ENCODE data around the gene FRMPD1. TPM values are rescaled to one million over a fixed set of nuclear protein-coding genes. Genes with fewer than 3 reads are reported as not detected.
A peak's percentile ranks its signal among the peaks of the same experiment; 100 is the strongest.

FRMPD1 gene
- total RNA-seq, 1 experiment from 2014 or later, result 0.26 TPM

DNA sequence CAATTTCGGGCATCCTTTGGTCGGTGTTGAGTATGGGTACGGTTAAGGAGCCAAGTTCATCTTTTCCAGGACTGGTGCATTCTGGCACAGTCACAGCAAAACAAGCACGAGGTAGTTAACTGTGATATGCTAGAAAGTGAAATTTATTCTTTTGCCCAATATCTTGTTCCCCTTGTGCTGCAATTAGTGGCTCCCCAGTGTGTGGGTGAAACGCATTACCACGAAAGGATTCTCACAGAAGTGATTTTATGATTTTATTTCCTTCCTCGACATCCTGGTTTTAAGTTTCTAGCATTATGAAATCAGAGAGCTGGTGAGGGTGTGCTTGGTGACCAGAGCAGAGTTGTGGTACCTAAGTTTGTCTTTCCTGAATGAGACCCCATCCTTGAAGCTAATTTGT lies 1.5 kb downstream of the FRMPD1 start:
- TF ChIP-seq, protein P1, sequence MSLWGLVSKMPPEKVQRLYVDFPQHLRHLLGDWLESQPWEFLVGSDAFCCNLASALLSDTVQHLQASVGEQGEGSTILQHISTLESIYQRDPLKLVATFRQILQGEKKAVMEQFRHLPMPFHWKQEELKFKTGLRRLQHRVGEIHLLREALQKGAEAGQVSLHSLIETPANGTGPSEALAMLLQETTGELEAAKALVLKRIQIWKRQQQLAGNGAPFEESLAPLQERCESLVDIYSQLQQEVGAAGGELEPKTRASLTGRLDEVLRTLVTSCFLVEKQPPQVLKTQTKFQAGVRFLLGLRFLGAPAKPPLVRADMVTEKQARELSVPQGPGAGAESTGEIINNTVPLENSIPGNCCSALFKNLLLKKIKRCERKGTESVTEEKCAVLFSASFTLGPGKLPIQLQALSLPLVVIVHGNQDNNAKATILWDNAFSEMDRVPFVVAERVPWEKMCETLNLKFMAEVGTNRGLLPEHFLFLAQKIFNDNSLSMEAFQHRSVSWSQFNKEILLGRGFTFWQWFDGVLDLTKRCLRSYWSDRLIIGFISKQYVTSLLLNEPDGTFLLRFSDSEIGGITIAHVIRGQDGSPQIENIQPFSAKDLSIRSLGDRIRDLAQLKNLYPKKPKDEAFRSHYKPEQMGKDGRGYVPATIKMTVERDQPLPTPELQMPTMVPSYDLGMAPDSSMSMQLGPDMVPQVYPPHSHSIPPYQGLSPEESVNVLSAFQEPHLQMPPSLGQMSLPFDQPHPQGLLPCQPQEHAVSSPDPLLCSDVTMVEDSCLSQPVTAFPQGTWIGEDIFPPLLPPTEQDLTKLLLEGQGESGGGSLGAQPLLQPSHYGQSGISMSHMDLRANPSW (CRISPR knock-in tag; conservative IDR thresholded peaks at IDR 0.05; ENCODE audit: low read depth), result no peak
- TF ChIP-seq, protein P2, sequence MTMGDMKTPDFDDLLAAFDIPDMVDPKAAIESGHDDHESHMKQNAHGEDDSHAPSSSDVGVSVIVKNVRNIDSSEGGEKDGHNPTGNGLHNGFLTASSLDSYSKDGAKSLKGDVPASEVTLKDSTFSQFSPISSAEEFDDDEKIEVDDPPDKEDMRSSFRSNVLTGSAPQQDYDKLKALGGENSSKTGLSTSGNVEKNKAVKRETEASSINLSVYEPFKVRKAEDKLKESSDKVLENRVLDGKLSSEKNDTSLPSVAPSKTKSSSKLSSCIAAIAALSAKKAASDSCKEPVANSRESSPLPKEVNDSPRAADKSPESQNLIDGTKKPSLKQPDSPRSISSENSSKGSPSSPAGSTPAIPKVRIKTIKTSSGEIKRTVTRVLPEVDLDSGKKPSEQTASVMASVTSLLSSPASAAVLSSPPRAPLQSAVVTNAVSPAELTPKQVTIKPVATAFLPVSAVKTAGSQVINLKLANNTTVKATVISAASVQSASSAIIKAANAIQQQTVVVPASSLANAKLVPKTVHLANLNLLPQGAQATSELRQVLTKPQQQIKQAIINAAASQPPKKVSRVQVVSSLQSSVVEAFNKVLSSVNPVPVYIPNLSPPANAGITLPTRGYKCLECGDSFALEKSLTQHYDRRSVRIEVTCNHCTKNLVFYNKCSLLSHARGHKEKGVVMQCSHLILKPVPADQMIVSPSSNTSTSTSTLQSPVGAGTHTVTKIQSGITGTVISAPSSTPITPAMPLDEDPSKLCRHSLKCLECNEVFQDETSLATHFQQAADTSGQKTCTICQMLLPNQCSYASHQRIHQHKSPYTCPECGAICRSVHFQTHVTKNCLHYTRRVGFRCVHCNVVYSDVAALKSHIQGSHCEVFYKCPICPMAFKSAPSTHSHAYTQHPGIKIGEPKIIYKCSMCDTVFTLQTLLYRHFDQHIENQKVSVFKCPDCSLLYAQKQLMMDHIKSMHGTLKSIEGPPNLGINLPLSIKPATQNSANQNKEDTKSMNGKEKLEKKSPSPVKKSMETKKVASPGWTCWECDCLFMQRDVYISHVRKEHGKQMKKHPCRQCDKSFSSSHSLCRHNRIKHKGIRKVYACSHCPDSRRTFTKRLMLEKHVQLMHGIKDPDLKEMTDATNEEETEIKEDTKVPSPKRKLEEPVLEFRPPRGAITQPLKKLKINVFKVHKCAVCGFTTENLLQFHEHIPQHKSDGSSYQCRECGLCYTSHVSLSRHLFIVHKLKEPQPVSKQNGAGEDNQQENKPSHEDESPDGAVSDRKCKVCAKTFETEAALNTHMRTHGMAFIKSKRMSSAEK (CRISPR knock-in tag; IDR thresholded peaks at IDR 0.05; ENCODE audit: borderline replicate concordance), result no peak
- no peak for TF ChIP-seq RORB (CRISPR knock-in tag; IDR thresholded peaks at IDR 0.05)
- TF ChIP-seq RELA (CRISPR knock-in tag; IDR thresholded peaks at IDR 0.05; ENCODE audit: borderline replicate concordance), result no peak
- TF ChIP-seq, protein P3, sequence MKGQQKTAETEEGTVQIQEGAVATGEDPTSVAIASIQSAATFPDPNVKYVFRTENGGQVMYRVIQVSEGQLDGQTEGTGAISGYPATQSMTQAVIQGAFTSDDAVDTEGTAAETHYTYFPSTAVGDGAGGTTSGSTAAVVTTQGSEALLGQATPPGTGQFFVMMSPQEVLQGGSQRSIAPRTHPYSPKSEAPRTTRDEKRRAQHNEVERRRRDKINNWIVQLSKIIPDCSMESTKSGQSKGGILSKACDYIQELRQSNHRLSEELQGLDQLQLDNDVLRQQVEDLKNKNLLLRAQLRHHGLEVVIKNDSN (CRISPR knock-in tag; IDR thresholded peaks at IDR 0.05), result no peak
- TF ChIP-seq, protein P4, sequence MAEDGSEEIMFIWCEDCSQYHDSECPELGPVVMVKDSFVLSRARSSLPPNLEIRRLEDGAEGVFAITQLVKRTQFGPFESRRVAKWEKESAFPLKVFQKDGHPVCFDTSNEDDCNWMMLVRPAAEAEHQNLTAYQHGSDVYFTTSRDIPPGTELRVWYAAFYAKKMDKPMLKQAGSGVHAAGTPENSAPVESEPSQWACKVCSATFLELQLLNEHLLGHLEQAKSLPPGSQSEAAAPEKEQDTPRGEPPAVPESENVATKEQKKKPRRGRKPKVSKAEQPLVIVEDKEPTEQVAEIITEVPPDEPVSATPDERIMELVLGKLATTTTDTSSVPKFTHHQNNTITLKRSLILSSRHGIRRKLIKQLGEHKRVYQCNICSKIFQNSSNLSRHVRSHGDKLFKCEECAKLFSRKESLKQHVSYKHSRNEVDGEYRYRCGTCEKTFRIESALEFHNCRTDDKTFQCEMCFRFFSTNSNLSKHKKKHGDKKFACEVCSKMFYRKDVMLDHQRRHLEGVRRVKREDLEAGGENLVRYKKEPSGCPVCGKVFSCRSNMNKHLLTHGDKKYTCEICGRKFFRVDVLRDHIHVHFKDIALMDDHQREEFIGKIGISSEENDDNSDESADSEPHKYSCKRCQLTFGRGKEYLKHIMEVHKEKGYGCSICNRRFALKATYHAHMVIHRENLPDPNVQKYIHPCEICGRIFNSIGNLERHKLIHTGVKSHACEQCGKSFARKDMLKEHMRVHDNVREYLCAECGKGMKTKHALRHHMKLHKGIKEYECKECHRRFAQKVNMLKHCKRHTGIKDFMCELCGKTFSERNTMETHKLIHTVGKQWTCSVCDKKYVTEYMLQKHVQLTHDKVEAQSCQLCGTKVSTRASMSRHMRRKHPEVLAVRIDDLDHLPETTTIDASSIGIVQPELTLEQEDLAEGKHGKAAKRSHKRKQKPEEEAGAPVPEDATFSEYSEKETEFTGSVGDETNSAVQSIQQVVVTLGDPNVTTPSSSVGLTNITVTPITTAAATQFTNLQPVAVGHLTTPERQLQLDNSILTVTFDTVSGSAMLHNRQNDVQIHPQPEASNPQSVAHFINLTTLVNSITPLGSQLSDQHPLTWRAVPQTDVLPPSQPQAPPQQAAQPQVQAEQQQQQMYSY (CRISPR knock-in tag; IDR thresholded peaks at IDR 0.05), result no peak
- no peak for TF ChIP-seq ZNF138 (CRISPR knock-in tag; conservative IDR thresholded peaks at IDR 0.05)
- TF ChIP-seq, protein P5, sequence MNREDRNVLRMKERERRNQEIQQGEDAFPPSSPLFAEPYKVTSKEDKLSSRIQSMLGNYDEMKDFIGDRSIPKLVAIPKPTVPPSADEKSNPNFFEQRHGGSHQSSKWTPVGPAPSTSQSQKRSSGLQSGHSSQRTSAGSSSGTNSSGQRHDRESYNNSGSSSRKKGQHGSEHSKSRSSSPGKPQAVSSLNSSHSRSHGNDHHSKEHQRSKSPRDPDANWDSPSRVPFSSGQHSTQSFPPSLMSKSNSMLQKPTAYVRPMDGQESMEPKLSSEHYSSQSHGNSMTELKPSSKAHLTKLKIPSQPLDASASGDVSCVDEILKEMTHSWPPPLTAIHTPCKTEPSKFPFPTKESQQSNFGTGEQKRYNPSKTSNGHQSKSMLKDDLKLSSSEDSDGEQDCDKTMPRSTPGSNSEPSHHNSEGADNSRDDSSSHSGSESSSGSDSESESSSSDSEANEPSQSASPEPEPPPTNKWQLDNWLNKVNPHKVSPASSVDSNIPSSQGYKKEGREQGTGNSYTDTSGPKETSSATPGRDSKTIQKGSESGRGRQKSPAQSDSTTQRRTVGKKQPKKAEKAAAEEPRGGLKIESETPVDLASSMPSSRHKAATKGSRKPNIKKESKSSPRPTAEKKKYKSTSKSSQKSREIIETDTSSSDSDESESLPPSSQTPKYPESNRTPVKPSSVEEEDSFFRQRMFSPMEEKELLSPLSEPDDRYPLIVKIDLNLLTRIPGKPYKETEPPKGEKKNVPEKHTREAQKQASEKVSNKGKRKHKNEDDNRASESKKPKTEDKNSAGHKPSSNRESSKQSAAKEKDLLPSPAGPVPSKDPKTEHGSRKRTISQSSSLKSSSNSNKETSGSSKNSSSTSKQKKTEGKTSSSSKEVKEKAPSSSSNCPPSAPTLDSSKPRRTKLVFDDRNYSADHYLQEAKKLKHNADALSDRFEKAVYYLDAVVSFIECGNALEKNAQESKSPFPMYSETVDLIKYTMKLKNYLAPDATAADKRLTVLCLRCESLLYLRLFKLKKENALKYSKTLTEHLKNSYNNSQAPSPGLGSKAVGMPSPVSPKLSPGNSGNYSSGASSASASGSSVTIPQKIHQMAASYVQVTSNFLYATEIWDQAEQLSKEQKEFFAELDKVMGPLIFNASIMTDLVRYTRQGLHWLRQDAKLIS (CRISPR knock-in tag; IDR thresholded peaks at IDR 0.05; ENCODE audit: borderline replicate concordance), result no peak
- TF ChIP-seq ELF4 (CRISPR knock-in tag; IDR thresholded peaks at IDR 0.05; ENCODE audit: low read depth), result no peak
- TF ChIP-seq PRRX2 (CRISPR knock-in tag; IDR thresholded peaks at IDR 0.05), result no peak
- TF ChIP-seq, protein P6, sequence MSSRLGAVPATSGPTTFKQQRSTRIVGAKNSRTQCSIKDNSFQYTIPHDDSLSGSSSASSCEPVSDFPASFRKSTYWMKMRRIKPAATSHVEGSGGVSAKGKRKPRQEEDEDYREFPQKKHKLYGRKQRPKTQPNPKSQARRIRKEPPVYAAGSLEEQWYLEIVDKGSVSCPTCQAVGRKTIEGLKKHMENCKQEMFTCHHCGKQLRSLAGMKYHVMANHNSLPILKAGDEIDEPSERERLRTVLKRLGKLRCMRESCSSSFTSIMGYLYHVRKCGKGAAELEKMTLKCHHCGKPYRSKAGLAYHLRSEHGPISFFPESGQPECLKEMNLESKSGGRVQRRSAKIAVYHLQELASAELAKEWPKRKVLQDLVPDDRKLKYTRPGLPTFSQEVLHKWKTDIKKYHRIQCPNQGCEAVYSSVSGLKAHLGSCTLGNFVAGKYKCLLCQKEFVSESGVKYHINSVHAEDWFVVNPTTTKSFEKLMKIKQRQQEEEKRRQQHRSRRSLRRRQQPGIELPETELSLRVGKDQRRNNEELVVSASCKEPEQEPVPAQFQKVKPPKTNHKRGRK (CRISPR knock-in tag; IDR thresholded peaks at IDR 0.05; ENCODE audit: borderline replicate concordance), result no peak
- TF ChIP-seq, protein P7, sequence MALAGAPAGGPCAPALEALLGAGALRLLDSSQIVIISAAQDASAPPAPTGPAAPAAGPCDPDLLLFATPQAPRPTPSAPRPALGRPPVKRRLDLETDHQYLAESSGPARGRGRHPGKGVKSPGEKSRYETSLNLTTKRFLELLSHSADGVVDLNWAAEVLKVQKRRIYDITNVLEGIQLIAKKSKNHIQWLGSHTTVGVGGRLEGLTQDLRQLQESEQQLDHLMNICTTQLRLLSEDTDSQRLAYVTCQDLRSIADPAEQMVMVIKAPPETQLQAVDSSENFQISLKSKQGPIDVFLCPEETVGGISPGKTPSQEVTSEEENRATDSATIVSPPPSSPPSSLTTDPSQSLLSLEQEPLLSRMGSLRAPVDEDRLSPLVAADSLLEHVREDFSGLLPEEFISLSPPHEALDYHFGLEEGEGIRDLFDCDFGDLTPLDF (CRISPR knock-in tag; IDR thresholded peaks at IDR 0.05), result no peak
- TF ChIP-seq SMAD3 (CRISPR knock-in tag; IDR thresholded peaks at IDR 0.05; ENCODE audit: borderline replicate concordance), result no peak
- Mint-ChIP-seq H3K27ac (no peak overlapping the region), H3K36me3 (no peaks in the 10 kb centered on the region), H3K27me3 (ENCODE audit: low read depth) (peaks cover 72% of the 10 kb centered on the region), H3K9me3 (no peaks in the 10 kb centered on the region), H3K4me3 (peak overlapping the region; percentile 78; the same call in 1 of the 2 replicates), H3K4me1 (peaks cover 10% of the 10 kb centered on the region)
- ATAC-seq, result no peak
- POLR2A ChIA-PET, result no interaction called here
- no peak for DNase-seq (ENCODE audit: low spot score)
- CTCF ChIA-PET, result interaction anchor here (1.0 kb wide), 1 partner anchor 16 kb away, joined by 3 read pairs; no protein-coding TSS in a partner anchor
